ENCODE data around the gene ABL1.

The ABL1 gene

GRCh38 chr9:130897105-130897751 lies 62.2 kb downstream of the ABL1 start:
- H3K4me3 ChIP-seq (ENCODE audit: insufficient read depth in 1 of 2, low read depth in 1 of 2, low read length in 2 of 2) = no peak overlapping the region
- WGBS = 83% methylated on average over 16 of the region's 16 CpGs
- peaks cover 18% of the 10 kb centered on the region for H3K4me1 ChIP-seq (ENCODE audit: control insufficient read depth, insufficient read depth, low read depth, low read length)
- H2BK5ac ChIP-seq (ENCODE audit: low read depth, low read length, poor library complexity, severe bottlenecking) = no peak overlapping the region
- H3K9ac ChIP-seq (ENCODE audit: low read length) = no peak overlapping the region
- no peak overlapping the region for H2BK120ac ChIP-seq (ENCODE audit: low read depth, low read length)
- H3K4me2 ChIP-seq (ENCODE audit: low read length, poor library complexity, severe bottlenecking) = no peak overlapping the region
- no peak for DNase-seq
- no peak overlapping the region for H3K14ac ChIP-seq (ENCODE audit: low read length in 2 of 2)
- H3K27ac ChIP-seq (ENCODE audit: low read length, poor library complexity, severe bottlenecking) = no peak overlapping the region
- H3K4ac ChIP-seq (ENCODE audit: low read depth in 1 of 2, low read length in 2 of 2) = no peak overlapping the region
- H2AFZ ChIP-seq (ENCODE audit: low read depth, low read length) = no peak overlapping the region
- H3K36me3 ChIP-seq (ENCODE audit: control insufficient read depth in 1 of 2, insufficient read depth in 2 of 2, low read depth in 1 of 2, low read length in 2 of 2) = peaks cover 24 to 39% of the 10 kb centered on the region in 2 experiments
- no peaks in the 10 kb centered on the region for H3K9me3 ChIP-seq (ENCODE audit: control insufficient read depth, low read length)
- peaks cover 3% of the 10 kb centered on the region for H3K79me1 ChIP-seq (replicated peaks; ENCODE audit: low read length, poor library complexity, severe bottlenecking)
- H3K23ac ChIP-seq (ENCODE audit: low read length in 2 of 2) = no peak overlapping the region
- no peak overlapping the region for H2AK5ac ChIP-seq (ENCODE audit: low read length, severe bottlenecking)
- peak overlapping the region; percentile 34 for H2BK15ac ChIP-seq (ENCODE audit: low read depth, poor library complexity, severe bottlenecking)
- H3K27me3 ChIP-seq (ENCODE audit: control insufficient read depth in 1 of 2, insufficient read depth in 1 of 2, low read length in 2 of 2) = peaks cover 9 to 33% of the 10 kb centered on the region in 2 experiments
- H4K8ac ChIP-seq (ENCODE audit: low read length) = no peak overlapping the region
- no peak overlapping the region for H3K18ac ChIP-seq (ENCODE audit: low read depth in 1 of 2, low read length in 2 of 2)
- H2BK12ac ChIP-seq (ENCODE audit: low read length in 2 of 2) = no peak overlapping the region
- no peak overlapping the region for H4K91ac ChIP-seq (ENCODE audit: low read length)

GRCh38 chr9:130897848-130898551 lies 62.9 kb downstream of the ABL1 start:
- no peak overlapping the region for H2BK15ac ChIP-seq (ENCODE audit: low read depth, poor library complexity, severe bottlenecking)
- H2AK5ac ChIP-seq (ENCODE audit: low read length, severe bottlenecking) = no peak overlapping the region
- H3K27ac ChIP-seq (ENCODE audit: low read length, poor library complexity, severe bottlenecking) = no peak overlapping the region
- no peak overlapping the region for H4K8ac ChIP-seq (ENCODE audit: low read length)
- H3K4me1 ChIP-seq (ENCODE audit: control insufficient read depth, insufficient read depth, low read depth, low read length) = peaks cover 18% of the 10 kb centered on the region
- no peak overlapping the region for H3K18ac ChIP-seq (ENCODE audit: low read depth in 1 of 2, low read length in 2 of 2)
- no peak overlapping the region for H2BK12ac ChIP-seq (ENCODE audit: low read length in 2 of 2)
- H2AFZ ChIP-seq (ENCODE audit: low read depth, low read length) = no peak overlapping the region
- H3K4ac ChIP-seq (ENCODE audit: low read depth in 1 of 2, low read length in 2 of 2) = no peak overlapping the region
- H2BK120ac ChIP-seq (ENCODE audit: low read depth, low read length) = no peak overlapping the region
- no peak overlapping the region for H2BK5ac ChIP-seq (ENCODE audit: low read depth, low read length, poor library complexity, severe bottlenecking)
- H3K79me1 ChIP-seq (replicated peaks; ENCODE audit: low read length, poor library complexity, severe bottlenecking) = no peaks in the 10 kb centered on the region
- no peak overlapping the region for H3K14ac ChIP-seq (ENCODE audit: low read length in 2 of 2)
- WGBS = 91% methylated on average over 28 of the region's 29 CpGs
- no peak overlapping the region for H3K9ac ChIP-seq (ENCODE audit: low read length)
- no peak overlapping the region for H3K4me2 ChIP-seq (ENCODE audit: low read length, poor library complexity, severe bottlenecking)
- peaks cover 16 to 31% of the 10 kb centered on the region in 2 experiments for H3K36me3 ChIP-seq (ENCODE audit: control insufficient read depth in 1 of 2, insufficient read depth in 2 of 2, low read depth in 1 of 2, low read length in 2 of 2)
- no peak for DNase-seq
- no peaks in the 10 kb centered on the region for H3K9me3 ChIP-seq (ENCODE audit: control insufficient read depth, low read length)
- H3K27me3 ChIP-seq (ENCODE audit: control insufficient read depth in 1 of 2, insufficient read depth in 1 of 2, low read length in 2 of 2) = peaks cover 9 to 40% of the 10 kb centered on the region in 2 experiments
- no peak overlapping the region for H3K4me3 ChIP-seq (ENCODE audit: insufficient read depth in 1 of 2, low read depth in 1 of 2, low read length in 2 of 2)
- H4K91ac ChIP-seq (ENCODE audit: low read length) = peak overlapping the region; percentile 53
- H3K23ac ChIP-seq (ENCODE audit: low read length in 2 of 2) = no peak overlapping the region

- peaks cover 18% of the 10 kb centered on the region for H3K4me1 ChIP-seq (ENCODE audit: control insufficient read depth, insufficient read depth, low read depth, low read length)
- no peak overlapping the region for H3K4me3 ChIP-seq (ENCODE audit: insufficient read depth in 1 of 2, low read depth in 1 of 2, low read length in 2 of 2)
- H2BK5ac ChIP-seq (ENCODE audit: low read depth, low read length, poor library complexity, severe bottlenecking) = no peak overlapping the region
- peak overlapping the region; percentile 53 for H4K91ac ChIP-seq (ENCODE audit: low read length)
- no peak overlapping the region for H2BK15ac ChIP-seq (ENCODE audit: low read depth, poor library complexity, severe bottlenecking)
- H2BK12ac ChIP-seq (ENCODE audit: low read length in 2 of 2) = no peak overlapping the region
- no peak overlapping the region for H2AK5ac ChIP-seq (ENCODE audit: low read length, severe bottlenecking)
- no peak for DNase-seq
- H3K79me1 ChIP-seq (replicated peaks; ENCODE audit: low read length, poor library complexity, severe bottlenecking) = no peaks in the 10 kb centered on the region
- H3K23ac ChIP-seq (ENCODE audit: low read length in 2 of 2) = no peak overlapping the region
- no peak overlapping the region for H3K18ac ChIP-seq (ENCODE audit: low read depth in 1 of 2, low read length in 2 of 2)
- H3K4me2 ChIP-seq (ENCODE audit: low read length, poor library complexity, severe bottlenecking) = no peak overlapping the region
- no peaks in the 10 kb centered on the region for H3K9me3 ChIP-seq (ENCODE audit: control insufficient read depth, low read length)
- no peak overlapping the region for H3K27ac ChIP-seq (ENCODE audit: low read length, poor library complexity, severe bottlenecking)
- H3K9ac ChIP-seq (ENCODE audit: low read length) = no peak overlapping the region
- H2AFZ ChIP-seq (ENCODE audit: low read depth, low read length) = no peak overlapping the region
- H2BK120ac ChIP-seq (ENCODE audit: low read depth, low read length) = no peak overlapping the region
- H3K36me3 ChIP-seq (ENCODE audit: control insufficient read depth in 1 of 2, insufficient read depth in 2 of 2, low read depth in 1 of 2, low read length in 2 of 2) = peaks cover 11 to 27% of the 10 kb centered on the region in 2 experiments
- 49% methylated on average over 3 of the region's 4 CpGs for WGBS
- peaks cover 9 to 45% of the 10 kb centered on the region in 2 experiments for H3K27me3 ChIP-seq (ENCODE audit: control insufficient read depth in 1 of 2, insufficient read depth in 1 of 2, low read length in 2 of 2)
- no peak overlapping the region for H4K8ac ChIP-seq (ENCODE audit: low read length)
- no peak overlapping the region for H3K14ac ChIP-seq (ENCODE audit: low read length in 2 of 2)
- no peak overlapping the region for H3K4ac ChIP-seq (ENCODE audit: low read depth in 1 of 2, low read length in 2 of 2)
Measured at GRCh38 chr9:130898552-130898852, 63.4 kb downstream of the ABL1 start.

DNA sequence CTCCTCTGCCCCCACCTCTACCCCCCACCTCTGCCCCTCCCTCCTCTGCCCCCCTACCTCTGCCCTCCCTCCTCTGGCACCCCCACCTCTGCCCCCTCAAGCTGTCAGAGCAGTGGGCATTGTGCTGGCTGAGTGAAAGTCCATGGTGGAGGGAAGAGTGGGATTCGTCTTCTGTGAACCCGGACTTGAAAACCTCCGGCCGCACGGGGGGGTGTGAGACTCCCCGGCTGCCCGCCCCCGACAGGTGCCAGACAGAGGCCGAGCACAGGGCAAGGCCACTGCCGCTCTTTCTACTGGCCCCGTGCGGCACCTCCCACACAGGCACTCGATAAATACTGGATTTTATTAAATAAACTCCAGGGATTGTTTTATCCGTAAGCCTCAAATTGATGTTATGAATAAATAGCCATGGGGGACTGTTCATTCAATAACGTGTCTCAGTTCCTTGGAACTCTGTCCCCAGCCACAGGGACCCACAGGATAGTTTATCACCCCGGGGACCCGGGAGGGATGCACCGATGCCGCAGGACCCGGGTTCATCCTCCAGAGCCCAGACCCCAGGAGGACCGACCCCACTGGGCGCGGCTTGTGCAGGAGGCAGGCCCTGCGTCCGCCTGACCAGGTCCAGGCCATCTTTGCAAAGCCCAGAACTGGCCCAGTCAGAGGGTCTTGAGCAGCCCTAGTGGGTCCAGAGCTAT lies 64.1 kb downstream of the ABL1 start:
- Histone ChIP-seq H3K4me2 (ENCODE audit: low read length, poor library complexity, severe bottlenecking) (no peak overlapping the region), H2AK5ac (ENCODE audit: low read length, severe bottlenecking) (no peak overlapping the region), H3K9me3 (ENCODE audit: control insufficient read depth, low read length) (no peaks in the 10 kb centered on the region), H3K18ac (ENCODE audit: low read depth in 1 of 2, low read length in 2 of 2) (no peak overlapping the region), H2AFZ (ENCODE audit: low read depth, low read length) (no peak overlapping the region), H3K27ac (ENCODE audit: low read length, poor library complexity, severe bottlenecking) (no peak overlapping the region), H3K14ac (ENCODE audit: low read length in 2 of 2) (no peak overlapping the region), H2BK120ac (ENCODE audit: low read depth, low read length) (no peak overlapping the region), H2BK5ac (ENCODE audit: low read depth, low read length, poor library complexity, severe bottlenecking) (no peak overlapping the region), H3K4me1 (ENCODE audit: control insufficient read depth, insufficient read depth, low read depth, low read length) (peaks cover 18% of the 10 kb centered on the region), H4K8ac (ENCODE audit: low read length) (no peak overlapping the region), H3K9ac (ENCODE audit: low read length) (no peak overlapping the region), H3K23ac (ENCODE audit: low read length in 2 of 2) (no peak overlapping the region), H2BK12ac (ENCODE audit: low read length in 2 of 2) (no peak overlapping the region), H3K36me3 (ENCODE audit: control insufficient read depth in 1 of 2, insufficient read depth in 2 of 2, low read depth in 1 of 2, low read length in 2 of 2) (peaks cover 4 to 27% of the 10 kb centered on the region in 2 experiments), H3K79me1 (replicated peaks; ENCODE audit: low read length, poor library complexity, severe bottlenecking) (no peaks in the 10 kb centered on the region), H3K4me3 (ENCODE audit: insufficient read depth in 1 of 2, low read depth in 1 of 2, low read length in 2 of 2) (no peak overlapping the region), H3K27me3 (ENCODE audit: control insufficient read depth in 1 of 2, insufficient read depth in 1 of 2, low read length in 2 of 2) (peaks cover 14 to 49% of the 10 kb centered on the region in 2 experiments), H2BK15ac (ENCODE audit: low read depth, poor library complexity, severe bottlenecking) (no peak overlapping the region), H3K4ac (ENCODE audit: low read depth in 1 of 2, low read length in 2 of 2) (no peak overlapping the region), H4K91ac (ENCODE audit: low read length) (no peak overlapping the region)
- no peak for DNase-seq
- 84% methylated on average over 22 of the region's 25 CpGs for WGBS

All from mesenchymal stem cell (in vitro differentiated cells and primary cell).